GM20000 (cell line): ENCODE data around the gene PAPPA2.

Experiments used
- DNase-seq: peaks from one replicate; pipeline ENCODE4 v3.0.0; 2012; ENCODE audit warnings: low spot score
- TF ChIP-seq, protein P1 (sequence below): IDR thresholded peaks from 2 replicates; pipeline ENCODE4 v1.5.1; 2012; ENCODE audit warnings: mild to moderate bottlenecking, control low read depth; ENCODE audit errors: extremely low read depth, missing control alignments

PAPPA2 gene

DNA sequence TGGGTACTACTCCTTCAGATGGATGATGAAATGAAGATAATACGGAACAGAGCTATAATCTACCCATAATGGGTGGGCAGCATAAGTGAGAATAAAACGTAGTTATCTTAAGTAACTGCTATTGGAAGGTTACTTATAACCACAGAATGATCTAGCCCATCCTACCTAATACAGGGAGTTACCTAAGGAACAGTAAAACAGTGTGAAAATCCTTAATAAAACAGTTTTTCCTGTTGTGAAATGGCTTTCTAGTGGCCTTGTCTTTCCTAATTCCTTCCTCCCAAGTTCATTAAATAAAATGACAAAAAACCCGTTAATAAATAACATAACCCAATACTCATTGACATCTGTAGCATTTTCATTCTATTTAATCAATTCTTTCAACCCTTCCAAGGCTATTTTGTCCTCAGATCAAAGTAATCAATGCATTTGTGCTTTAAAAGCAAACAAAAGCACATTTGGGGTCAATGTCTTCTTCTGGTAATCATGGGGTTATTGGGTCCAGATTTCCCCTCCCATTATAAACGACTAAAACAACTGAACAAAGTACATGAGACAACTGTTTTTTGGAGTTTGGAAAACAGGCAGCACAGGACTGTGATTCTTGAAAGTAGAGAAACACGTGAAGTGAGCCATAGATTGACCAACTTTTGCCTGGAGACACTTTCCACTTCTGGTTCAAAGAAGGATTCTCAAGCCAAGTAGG, 42.0 kb downstream of the PAPPA2 start:
- DNase-seq: no peak
- TF ChIP-seq, protein P1, sequence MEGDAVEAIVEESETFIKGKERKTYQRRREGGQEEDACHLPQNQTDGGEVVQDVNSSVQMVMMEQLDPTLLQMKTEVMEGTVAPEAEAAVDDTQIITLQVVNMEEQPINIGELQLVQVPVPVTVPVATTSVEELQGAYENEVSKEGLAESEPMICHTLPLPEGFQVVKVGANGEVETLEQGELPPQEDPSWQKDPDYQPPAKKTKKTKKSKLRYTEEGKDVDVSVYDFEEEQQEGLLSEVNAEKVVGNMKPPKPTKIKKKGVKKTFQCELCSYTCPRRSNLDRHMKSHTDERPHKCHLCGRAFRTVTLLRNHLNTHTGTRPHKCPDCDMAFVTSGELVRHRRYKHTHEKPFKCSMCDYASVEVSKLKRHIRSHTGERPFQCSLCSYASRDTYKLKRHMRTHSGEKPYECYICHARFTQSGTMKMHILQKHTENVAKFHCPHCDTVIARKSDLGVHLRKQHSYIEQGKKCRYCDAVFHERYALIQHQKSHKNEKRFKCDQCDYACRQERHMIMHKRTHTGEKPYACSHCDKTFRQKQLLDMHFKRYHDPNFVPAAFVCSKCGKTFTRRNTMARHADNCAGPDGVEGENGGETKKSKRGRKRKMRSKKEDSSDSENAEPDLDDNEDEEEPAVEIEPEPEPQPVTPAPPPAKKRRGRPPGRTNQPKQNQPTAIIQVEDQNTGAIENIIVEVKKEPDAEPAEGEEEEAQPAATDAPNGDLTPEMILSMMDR: no peak

DNA sequence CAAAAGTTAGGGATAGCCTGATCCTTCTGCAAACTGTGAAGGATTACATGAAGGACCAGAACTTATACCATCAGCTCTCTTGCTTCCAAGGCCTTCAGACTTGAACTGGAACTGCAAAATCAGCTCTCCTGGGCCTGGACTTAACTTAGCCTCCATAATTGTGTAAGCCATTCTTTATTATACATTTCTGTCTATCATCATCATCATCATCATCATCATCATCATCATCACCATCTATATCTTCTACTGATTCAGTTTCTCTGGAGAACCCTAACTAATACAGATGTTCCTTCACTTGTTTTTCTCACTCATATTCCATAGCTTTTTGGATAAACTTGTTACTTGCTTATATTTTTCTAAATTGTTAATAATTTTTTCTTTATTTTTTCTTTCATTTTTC, 50.0 kb downstream of the PAPPA2 start:
- no peak for DNase-seq
- TF ChIP-seq, protein P1: no peak

DNA sequence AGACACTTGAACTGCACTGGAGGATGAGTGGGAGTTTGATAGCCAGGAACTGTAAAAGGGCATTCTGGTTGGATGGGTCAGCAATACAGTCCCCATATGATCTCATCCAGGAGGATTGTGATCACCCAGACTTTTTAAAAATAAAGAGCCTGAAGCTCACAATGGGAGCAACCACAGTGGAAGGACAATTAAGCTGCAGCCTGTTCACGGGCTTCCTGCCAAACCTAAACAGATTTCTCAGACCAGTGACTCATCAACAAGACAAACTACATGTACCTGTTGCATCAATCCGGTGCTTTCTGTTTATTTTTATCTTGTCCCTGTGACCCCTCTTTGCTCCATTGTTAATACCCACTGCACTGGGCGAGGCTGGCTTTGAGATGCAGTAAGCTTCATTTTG, 52.3 kb downstream of the PAPPA2 start:
- TF ChIP-seq, protein P1: no peak
- DNase-seq: no peak

DNA sequence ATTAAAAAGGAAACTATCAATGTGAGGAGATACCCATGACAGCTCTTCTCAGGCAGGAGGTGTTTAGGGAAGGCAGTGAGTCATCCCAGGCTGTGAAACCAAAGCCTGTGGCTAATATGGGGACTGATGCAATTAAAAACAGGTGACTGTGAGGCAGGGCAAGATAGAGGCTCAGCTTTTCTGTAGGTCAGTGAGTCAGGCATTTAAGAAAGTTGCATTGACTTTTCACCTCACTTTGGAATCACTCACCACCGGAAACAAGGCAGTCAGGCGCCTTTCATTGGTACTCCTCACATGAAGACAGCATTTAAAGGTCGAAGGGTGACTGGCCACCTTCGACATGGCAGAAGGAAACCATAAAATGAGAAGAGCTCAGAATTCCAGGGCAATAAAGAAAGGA, 54.5 kb downstream of the PAPPA2 start:
- no peak for DNase-seq
- TF ChIP-seq, protein P1: no peak

DNA sequence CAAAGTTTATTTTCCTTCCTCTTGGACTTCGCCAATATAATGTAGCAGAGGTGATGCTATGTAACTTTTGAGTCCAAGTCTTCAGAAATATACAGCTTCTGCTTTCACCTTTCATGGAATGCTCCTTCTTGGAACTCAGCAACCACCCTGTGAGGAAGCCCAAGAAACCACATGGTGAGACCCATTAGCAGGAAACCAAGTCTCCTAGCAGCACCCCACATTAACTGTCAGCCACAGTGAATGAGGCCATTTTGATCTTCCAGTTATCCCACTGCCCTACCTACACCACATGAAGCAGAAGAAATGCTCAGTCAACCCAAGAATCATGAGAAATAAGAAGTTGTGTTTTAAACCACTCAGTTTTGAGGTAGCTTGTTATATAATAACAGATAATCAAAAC, 58.2 kb downstream of the PAPPA2 start:
- TF ChIP-seq, protein P1: no peak
- DNase-seq: no peak

DNA sequence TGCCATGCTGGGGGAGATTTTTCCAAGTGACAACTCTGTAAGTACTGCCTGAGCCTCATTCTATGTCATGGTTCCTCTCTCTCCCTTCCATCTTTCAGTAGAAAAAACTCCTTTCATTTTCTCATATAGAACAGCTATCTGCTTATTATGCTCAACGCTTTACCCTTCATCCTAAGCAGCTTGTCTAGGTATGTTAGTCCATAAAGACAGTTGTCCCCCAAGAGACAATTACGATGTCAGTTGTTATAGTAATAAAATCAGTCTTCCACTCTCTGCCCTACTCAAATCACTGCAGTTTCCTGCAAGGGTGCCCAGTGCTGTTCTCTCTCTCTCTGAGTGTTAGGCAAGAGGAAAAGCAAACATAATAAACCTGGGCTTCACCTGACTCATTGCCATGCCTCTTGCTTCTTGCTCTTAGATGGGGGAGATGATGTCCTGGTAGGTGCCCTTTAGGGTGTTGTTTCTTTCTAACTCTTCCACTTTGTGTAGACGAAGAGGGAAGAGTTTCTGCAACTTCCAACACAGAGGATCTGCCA, 59.4 kb downstream of the PAPPA2 start:
- no peak for DNase-seq
- TF ChIP-seq, protein P1: no peak

DNA sequence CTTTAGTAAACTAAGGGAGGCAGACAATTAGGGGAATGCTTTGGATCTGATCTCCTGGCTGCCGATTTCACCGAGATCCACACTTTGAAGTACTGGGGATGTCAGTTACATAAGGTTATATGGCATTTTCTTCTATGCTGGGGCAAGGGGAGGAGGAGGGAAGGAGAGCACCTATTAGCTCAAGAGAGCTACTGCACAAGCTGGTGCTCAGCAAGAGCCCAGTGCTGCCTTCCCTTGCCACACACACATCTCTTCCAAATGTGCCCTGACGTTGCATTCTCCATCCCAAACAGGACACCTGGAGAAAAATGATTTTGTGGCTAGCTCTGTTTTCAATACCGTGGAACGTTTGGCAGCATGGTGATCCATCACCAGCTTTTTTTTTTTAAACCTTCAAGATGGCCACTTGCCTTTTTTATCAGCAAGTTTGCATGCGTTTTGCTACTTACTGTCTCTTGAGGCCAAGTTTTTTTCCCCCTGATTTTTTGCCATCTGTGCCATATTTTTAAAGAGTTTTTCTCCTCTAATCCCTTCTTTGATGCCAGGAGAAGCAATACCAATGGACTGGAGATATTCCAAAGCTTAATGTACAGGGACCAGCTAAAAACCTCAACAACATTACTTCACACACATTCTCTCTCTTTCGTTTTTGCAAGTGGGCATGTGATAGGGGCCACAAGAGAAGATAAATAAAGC, 66.6 kb downstream of the PAPPA2 start:
- DNase-seq: no peak
- TF ChIP-seq, protein P1: no peak
